Breast epithelium (tissue), 3 donors: ENCODE results near the gene FRY.

ENCODE experiments used
- CTCF ChIP-seq, 3 donors: fragments of 450-650 bp; IDR thresholded peaks; one replicate each; pipeline ENCODE4 v1.5.1; 2016 to 2017; ENCODE audit warnings: antibody characterized with exemption in 3 of 3, mild to moderate bottlenecking in 3 of 3, moderate library complexity in 3 of 3
- POLR2A ChIP-seq: fragments of 450-650 bp; IDR thresholded peaks from one replicate; pipeline ENCODE4 v1.6.1; 2016; ENCODE audit warnings: antibody characterized with exemption, mild to moderate bottlenecking, moderate library complexity
- POLR2AphosphoS5 ChIP-seq, 3 donors: sonication (generic); formaldehyde crosslinking; IDR thresholded peaks; one replicate each; pipeline ENCODE4 v1.6.1; 2017; ENCODE audit warnings: antibody characterized with exemption in 3 of 3

DNA sequence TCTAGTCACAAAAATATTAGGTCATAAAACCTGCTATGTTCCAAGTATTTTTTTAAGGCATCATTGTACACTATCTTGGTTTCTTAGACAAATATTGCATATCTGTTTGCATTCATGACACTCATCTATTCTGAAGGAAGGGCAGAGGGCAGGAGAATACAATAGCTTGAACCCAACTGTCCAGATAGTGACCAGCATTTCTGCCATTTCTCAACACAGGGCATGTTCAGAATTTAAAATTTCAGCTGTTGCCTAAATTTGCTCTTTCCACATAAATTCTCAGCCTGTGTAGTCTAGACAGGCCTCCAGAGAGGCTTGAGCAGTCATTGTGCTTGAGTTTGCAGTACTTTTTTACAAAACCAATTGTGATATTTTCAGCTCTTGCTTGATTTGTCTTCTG lies 164.1 kb downstream of the FRY start:
- TF ChIP-seq CTCF (IDR thresholded peaks at IDR 0.05) (no peak), POLR2A (no peak), POLR2AphosphoS5 (IDR thresholded peaks at IDR 0.05) (no peak)
